H1 (cell line): ENCODE data around the gene ZNF592. TPM values are rescaled to one million over a fixed set of nuclear protein-coding genes. Genes with fewer than 3 reads are reported as not detected.

ENCODE experiments used
- CHD7 ChIP-seq: fragments of 300-600 bp; sonication (generic); IDR thresholded peaks from 2 replicates; pipeline ENCODE4 v1.7.1; 2012; ENCODE audit warnings: low read length, moderate library complexity, mild to moderate bottlenecking, inconsistent platforms; ENCODE audit not compliant: insufficient replicate concordance
- HDAC6 ChIP-seq: IDR thresholded peaks from one replicate; pipeline ENCODE4 v1.7.1; 2012; ENCODE audit warnings: low read depth, mild to moderate bottlenecking, inconsistent platforms, low read length, moderate library complexity
- polyA plus RNA-seq, 7 experiments: library from polyadenylated mRNA; depleted of rRNA in 3 of 7; stranded (reverse) in 5 of 7; unstranded in 2 of 7; fragments of >200 nt in 5 of 7; fragments of 200-250 nt in 2 of 7; gene quantifications; 1 replicate in 5 of 7; 2 replicates in 1 of 7; 4 replicates in 1 of 7; pipeline versions ENCODE4 v1.2.1 to v1.2.3, GENCODE V29; 2011 to 2013; ENCODE audit warnings: missing spikeins in 2 of 7, mixed read lengths in 2 of 7
- total RNA-seq: library from RNA; stranded (reverse); fragmentation: NEBNext Ultra II Directional; extraction: Animal tissue kit (Norgen Biotek cat#: 25700); gene quantifications from 2 replicates; pipeline ENCODE4 v1.2.1, GENCODE V29; 2021

Gene ZNF592
- total and polyA plus RNA-seq, 2 of the 8 experiments (the other 6 are each of a cell fraction or from before 2014, with no cell fraction given): 14.2 to 33.0 TPM

GRCh38 chr15:84760219-84760618 lies 11.8 kb downstream of the ZNF592 start (continued):
- TF ChIP-seq CHD7 (no peak), HDAC6 (no peak)
